Non-pigmented ciliary epithelial cell (primary cell): Measurements from ENCODE around the gene NPIPB5.
"Not testable (repeated sequence)": the region's sequence is repeated elsewhere in the genome, so short reads cannot be mapped to it uniquely, and the experiment has no call there.

ENCODE experiments used
- DNase-seq: peaks from one replicate; pipeline ENCODE4 v3.0.0-alpha.2; 2010; ENCODE audit warnings: low read depth

The NPIPB5 gene

DNA sequence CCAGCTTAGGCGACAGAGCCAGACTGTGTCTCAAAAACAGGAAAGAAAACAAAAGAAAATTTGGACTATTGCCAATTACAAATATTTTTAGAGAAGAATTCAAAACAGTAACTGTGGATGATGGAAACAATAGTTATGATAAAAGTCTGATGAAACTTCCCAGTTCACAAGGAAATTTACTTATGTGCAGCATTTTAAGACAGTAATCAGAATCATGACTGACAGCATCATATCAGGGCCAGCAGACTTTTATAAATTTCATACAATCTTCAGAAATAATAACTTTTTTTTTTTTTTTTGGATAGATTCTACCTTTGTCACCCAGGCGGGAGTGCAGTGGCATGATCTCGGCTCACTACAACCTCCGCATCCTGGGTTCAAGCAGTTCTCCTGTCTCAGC lies at the start of gene NPIPB5:
NPIPB5 (plus strand) TSS at position 301 of the 400 bp plus-strand sequence. CDS start 2,911 bp downstream, outside the sequence.
- DNase-seq, result not testable (repeated sequence)

DNA sequence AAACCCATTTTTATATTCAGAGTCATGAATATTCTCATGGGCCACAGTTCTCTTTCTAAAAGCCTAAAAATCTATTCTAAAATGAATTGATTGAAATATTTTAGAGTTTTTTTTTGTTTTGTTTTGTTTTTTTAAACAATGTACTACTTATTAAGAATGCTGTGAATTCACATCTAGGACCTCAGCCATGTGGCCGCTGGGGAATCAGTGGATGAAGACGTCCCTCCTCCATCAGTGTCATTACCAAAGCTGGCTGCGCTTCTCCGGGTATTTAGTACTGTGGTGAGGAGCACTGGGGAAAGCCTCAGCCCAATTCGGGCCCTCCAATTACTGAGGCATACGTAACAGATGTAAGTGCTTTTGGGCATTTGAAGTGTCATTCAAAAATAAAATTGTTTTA lies 41.8 kb upstream of the NPIPB5 start:
- DNase-seq, result not testable (repeated sequence)

DNA sequence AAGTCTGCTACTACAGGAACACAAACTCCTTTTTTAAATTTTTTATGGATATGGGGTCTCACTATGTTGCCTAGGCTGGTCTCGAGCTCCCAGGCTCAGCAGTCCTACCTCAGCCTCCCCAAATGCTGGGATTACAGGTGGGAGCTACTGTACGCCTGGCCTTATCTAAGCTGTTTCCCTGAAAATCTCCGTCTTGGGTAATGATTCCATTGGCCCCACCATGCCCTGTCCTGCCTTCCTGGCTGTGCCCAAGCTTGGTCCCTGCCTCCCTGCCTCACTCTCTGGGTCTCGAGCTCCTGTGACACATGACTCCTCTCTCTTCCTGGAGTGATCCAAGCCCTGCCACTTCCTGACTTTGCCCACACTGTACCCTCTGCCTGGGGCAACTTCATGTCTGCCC lies 27.3 kb downstream of the NPIPB5 start:
- not testable (repeated sequence) for DNase-seq

DNA sequence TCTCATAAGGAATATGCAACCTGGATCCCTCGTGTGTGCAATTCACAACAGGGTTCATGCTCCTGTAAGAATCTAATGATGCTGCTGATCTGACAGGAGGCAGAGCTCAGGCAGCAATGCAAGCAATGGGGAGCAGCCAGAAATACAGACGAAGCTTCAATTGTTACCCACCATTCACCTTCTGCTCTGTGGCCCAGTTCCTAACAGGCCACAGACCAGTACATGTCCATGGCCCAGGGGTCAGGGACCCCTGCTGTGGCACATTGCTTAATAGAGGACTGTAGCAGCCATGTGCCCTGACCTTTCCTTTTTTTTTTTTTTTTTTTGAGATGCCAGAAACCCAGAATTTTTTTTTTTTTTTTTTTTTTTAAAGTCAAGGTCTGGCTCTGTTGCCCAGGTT lies 34.1 kb downstream of the NPIPB5 start:
- DNase-seq, result not testable (repeated sequence)

GRCh38 chr16:22546630-22547029 lies 35.9 kb downstream of the NPIPB5 start:
- not testable (repeated sequence) for DNase-seq

DNA sequence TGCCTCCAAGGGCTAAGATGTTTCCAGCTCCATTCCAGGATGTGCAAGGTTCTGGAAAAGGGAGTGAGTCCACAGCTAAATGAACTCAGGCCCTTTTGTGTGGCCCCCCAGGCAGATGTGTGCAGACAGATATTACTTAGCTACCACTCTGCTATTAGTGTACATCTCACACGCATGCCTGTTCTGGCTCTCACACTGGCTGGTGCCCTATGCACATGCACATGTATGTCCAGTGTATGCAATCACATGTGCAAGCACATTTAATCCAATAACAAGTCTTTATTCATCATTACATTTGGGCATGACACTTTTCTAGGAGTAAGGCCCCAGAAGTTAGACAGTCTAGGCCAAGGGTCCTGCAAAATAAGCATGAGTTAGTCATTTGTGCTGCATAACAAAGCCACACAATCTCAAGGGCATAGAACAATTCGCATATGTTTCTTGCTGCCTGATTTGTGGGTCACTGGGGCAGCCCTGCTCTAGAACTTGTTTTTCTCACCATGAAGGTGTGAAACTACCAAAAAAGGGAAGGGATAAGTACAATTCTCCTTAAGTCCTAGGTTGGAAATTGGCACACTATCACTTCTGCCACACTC lies 36.6 kb downstream of the NPIPB5 start:
- DNase-seq, result not testable (repeated sequence)

DNA sequence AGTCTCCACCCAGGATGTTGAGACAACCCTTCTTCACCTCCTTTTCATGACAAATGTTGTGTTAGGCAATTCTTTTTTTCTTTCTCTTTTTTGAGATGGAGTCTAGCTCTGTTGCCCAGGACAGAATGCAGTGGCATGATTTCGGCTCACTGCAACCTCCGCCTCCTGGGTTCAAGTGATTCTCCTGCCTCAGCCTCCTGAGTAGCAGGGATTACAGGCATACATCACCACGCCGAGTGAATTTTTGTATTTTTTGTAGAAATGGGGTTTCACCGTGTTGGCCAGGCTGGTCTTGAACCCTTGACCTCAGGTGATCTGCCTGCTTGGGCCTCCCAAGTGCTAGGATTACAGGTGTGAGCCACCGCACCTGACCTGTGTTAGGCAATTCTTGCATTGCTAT lies 39.2 kb downstream of the NPIPB5 start:
- not testable (repeated sequence) for DNase-seq

- DNase-seq, result not testable (repeated sequence)
Observed at GRCh38 chr16:22551143-22551542, 40.5 kb downstream of the NPIPB5 start.

DNA sequence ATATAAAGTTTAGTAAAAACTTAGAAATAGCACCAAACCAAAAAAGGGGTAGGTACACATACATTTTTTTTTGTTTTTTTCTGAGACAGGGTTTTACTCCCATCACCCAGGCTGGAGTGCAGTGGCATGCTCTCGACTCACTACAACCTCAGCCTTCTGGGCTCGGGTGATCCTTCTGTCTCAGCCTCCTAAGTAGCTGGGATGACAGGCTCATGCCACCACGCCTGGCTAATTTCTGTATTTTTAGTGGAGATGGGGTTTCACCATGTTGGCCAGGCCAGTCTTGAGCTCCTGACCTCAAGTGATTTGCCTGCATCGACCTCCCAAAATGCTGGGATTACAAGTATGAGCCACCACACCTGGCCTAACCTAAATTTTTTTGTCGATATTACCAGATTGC lies 41.0 kb downstream of the NPIPB5 start:
- not testable (repeated sequence) for DNase-seq

GRCh38 chr16:22556759-22557158 lies 46.1 kb downstream of the NPIPB5 start:
- DNase-seq, result not testable (repeated sequence)
